CD4-positive, alpha-beta memory T cell (primary cell): ENCODE data around the gene VPS25. TPM values are rescaled to one million over a fixed set of nuclear protein-coding genes. Genes with fewer than 3 reads are reported as not detected.
A peak's percentile ranks its signal among the peaks of the same experiment; 100 is the strongest.

Experiments
- CTCF ChIA-PET: fragments of 350-600 bp; sonication (Branson Sonifier 250); formaldehyde crosslinking; loops from one replicate; lab custom pipeline; 2021; ENCODE audit warnings: inconsistent platforms; ENCODE audit not compliant: partially characterized antibody; lab: Charles Lee
- POLR2A ChIA-PET: fragments of 350-600 bp; sonication (Branson Sonifier 250); formaldehyde crosslinking; loops from one replicate; lab custom pipeline; 2021; ENCODE audit not compliant: partially characterized antibody; lab: Charles Lee
- DNase-seq, 5 donors: peaks; one replicate each; pipeline versions ENCODE4 v3.0.0 to v3.0.0-alpha.2; 2020 to 2022; ENCODE audit warnings: mixed read lengths in 1 of 5
- H3K27ac ChIP-seq: one replicate; pipeline ENCODE4 v1.7.0; 2013; ENCODE audit warnings: low read depth, low read length
- H3K27me3 ChIP-seq: 2 replicates; pipeline ENCODE4 v1.7.0; 2013; ENCODE audit warnings: mild to moderate bottlenecking, low read length, moderate library complexity; ENCODE audit not compliant: insufficient read depth
- H3K36me3 ChIP-seq: 2 replicates; pipeline ENCODE4 v1.7.0; 2013; ENCODE audit warnings: mild to moderate bottlenecking, low read length, moderate library complexity; ENCODE audit not compliant: insufficient read depth
- H3K4me1 ChIP-seq: 2 replicates; pipeline ENCODE4 v1.7.0; 2013; ENCODE audit warnings: mild to moderate bottlenecking, low read length, moderate library complexity; ENCODE audit not compliant: insufficient read depth
- H3K4me3 ChIP-seq, 2 donors: one replicate each; pipeline ENCODE4 v1.7.0; 2013; ENCODE audit warnings: low read length in 2 of 2, mild to moderate bottlenecking in 1 of 2
- H3K9me3 ChIP-seq, 2 donors: one replicate each; pipeline ENCODE4 v1.7.0; 2013; ENCODE audit warnings: low read length in 2 of 2, control low read depth in 1 of 2; ENCODE audit not compliant: control insufficient read depth in 1 of 2
- H3K27ac Mint-ChIP-seq, 7 donors: one replicate each; pipeline ENCODE4 v1.8.0; 2020 to 2021; ENCODE audit warnings: mixed read lengths in 7 of 7, mild to moderate bottlenecking in 6 of 7, inconsistent platforms in 3 of 7, moderate library complexity in 3 of 7
- H3K27me3 Mint-ChIP-seq, 2 donors: one replicate each; pipeline ENCODE4 v1.8.0; 2020 to 2021; ENCODE audit warnings: mixed read lengths in 2 of 2
- H3K36me3 Mint-ChIP-seq, 2 donors: one replicate each; pipeline ENCODE4 v1.8.0; 2020 to 2021; ENCODE audit warnings: mixed read lengths in 2 of 2, inconsistent platforms in 1 of 2, mild to moderate bottlenecking in 1 of 2
- H3K4me1 Mint-ChIP-seq, 4 donors: one replicate each; pipeline ENCODE4 v1.8.0; 2020 to 2021; ENCODE audit warnings: mixed read lengths in 4 of 4, mild to moderate bottlenecking in 1 of 4
- H3K4me3 Mint-ChIP-seq, 8 donors: one replicate each; pipeline ENCODE4 v1.8.0; 2020 to 2021; ENCODE audit warnings: mixed read lengths in 8 of 8, mild to moderate bottlenecking in 7 of 8, moderate library complexity in 6 of 8, inconsistent platforms in 3 of 8
- H3K9me3 Mint-ChIP-seq, 8 donors: one replicate each; pipeline ENCODE4 v1.8.0; 2020 to 2021; ENCODE audit warnings: mixed read lengths in 8 of 8, mild to moderate bottlenecking in 5 of 8, inconsistent platforms in 3 of 8, moderate library complexity in 1 of 8
- intact Hi-C: fragments of 100-400 bp; cut with micrococcal nuclease; formaldehyde crosslinking; loops from one replicate; pipeline ENCODE4 v1.15.1; 2023
- polyA plus RNA-seq, 2 donors: library from polyadenylated mRNA; unstranded; fragments of 300-500 nt; fragmentation: Illumina TruSeq; gene quantifications; one replicate each; pipeline ENCODE4 v1.2.3, GENCODE V29; 2021
- total RNA-seq, 2 experiments: library from RNA; stranded (reverse); gene quantifications; one replicate each; pipeline ENCODE4 v1.2.3, GENCODE V29; 2021

The VPS25 gene
- total and polyA plus RNA-seq, 4 experiments from 2014 or later, result 39.3 to 63.3 (median 41.7) TPM

DNA sequence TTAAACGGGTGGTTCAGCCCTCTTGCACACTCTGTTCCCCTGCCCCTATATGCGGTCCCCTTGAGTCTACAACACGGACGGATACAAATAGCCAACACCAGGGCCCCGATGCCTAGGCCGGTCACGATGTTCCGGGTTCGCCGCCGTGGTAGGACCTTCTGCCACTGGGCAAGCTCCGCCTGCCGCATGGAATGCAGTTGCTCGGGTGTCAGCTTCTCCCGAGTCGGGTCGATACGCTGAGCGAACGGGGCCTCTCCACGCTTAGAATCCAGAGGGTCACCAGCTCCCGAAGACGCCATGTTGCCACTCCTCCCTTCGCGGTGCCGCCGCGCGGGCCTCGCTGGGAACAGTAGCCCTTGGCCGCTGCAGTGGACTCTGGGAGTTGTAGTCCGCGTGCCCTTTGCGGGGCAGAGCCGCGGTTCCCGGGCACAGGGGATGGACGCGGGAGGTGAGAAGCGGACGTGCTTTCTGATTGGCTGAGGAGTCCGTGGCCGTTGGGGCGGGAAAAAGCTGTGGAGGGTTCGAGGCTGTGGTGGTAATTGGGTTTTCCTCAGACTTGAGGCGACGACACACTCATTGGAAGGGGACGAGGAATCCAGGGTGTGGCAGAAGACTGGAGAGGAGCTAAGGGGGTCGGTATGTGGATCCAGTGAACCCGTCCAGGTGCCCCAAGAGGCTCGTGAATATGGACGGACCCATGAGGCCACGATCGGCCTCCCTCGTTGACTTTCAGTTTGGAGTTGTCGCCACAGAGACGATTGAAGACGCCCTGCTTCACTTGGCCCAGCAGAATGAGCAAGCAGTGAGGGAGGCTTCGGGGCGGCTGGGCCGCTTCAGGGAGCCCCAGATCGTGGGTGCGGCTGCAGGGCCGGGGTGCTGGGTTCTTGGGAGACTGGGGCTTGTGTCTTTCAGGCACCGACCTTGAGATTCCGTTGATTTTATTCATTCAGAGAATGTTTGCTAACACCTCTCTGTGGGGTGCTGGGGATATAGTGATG is 25.4 kb downstream of the VPS25 start, which contains the start of the genes CNTD1 and COA3:
CNTD1 (plus strand) TSS at position 479 of the 998 bp plus-strand sequence; CDS start at position 686, 207 bp downstream.
COA3 (minus strand) TSS at position 322 of the 998 bp plus-strand sequence; CDS start at position 299, 23 bp downstream.
- Mint-ChIP-seq H3K4me3 (peak within 1 kb of the TSS; percentile 93 to 98 (median 95)), H3K27ac (peak within 1 kb of the TSS in 6 of 7 donors; percentile 9 to 94 (median 92)), H3K9me3 (no peaks in the 10 kb centered on the region), H3K36me3 (peaks cover 6 to 8% of the 10 kb centered on the region in 2 donors), H3K27me3 (no peaks in the 10 kb centered on the region), H3K4me1 (peaks cover 12 to 24% (median 17%) of the 10 kb centered on the region in 4 donors)
- peak within 1 kb of the TSS; percentile 47 for H3K27ac ChIP-seq
- no peaks in the 10 kb centered on the region for H3K9me3 ChIP-seq
- ChIA-PET POLR2A (interaction anchor here (0.6 to 2.0 kb wide), 8 partner anchors 9 to 199 kb away, joined by 3 to 9 read pairs (median 5); partner anchors contain the start of genes BECN1, RETREG3, RPL27 and TUBG1), CTCF (interaction anchor here (1.1 to 1.6 kb wide), 3 partner anchors 19 to 25 kb away, joined by 3 to 4 read pairs (median 4); partner anchors contain the start of gene BECN1)
- H3K36me3 ChIP-seq, result no peaks in the 10 kb centered on the region
- H3K4me3 ChIP-seq, result peak within 1 kb of the TSS; percentile 26 to 92
- no peaks in the 10 kb centered on the region for H3K27me3 ChIP-seq
- DNase-seq, result peak; percentile 58 to 70 (median 68)
- peaks cover 16% of the 10 kb centered on the region for H3K4me1 ChIP-seq
- intact Hi-C loops, result loop anchor here (1.0 kb wide), 1 partner anchor 54 kb away; no protein-coding TSS in a partner anchor

DNA sequence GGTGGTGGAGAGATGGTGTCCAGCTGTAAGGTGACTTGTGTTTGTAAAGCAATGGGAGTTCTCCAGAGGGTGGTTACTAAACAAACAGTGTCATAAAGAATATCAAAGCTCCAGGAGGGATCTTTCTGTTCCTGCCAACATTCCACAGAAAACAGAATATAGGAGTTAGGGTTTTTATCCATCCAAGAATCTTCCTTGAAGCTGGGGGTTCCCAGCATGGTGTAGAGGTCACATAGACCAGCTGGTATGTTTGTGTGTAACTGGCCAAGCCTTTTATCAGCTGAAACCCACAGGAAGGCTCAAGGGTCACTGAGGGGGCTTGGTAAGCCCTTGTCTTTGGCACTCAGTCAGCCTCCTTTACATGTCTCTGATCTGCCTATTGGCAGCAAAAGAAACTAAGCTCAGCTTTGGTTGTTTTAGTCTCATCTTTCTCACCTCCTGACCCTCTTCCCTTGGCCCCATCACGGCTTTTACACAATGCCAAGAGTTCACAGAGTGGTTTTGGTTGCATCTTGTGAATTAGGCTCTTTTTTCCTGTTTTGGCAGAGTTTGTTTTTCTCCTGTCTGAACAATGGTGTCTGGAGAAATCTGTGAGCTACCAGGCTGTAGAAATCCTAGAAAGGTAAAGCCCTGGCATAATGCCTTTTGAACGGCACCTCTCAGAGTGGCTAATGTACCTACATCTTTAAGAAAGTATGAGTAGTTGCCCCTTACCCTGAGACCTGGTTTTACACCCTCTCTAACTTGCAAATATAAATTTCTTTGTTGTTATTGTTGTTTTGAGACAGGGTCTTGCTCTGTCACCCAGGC is 30.0 kb downstream of the VPS25 start:
- ChIA-PET POLR2A (no interaction called here), CTCF (interaction anchor here (0.6 to 1.4 kb wide), 4 partner anchors 15 to 1561 kb away, joined by 3 to 5 read pairs (median 4); partner anchors contain the start of gene BECN1)
- Mint-ChIP-seq H3K9me3 (no peaks in the 10 kb centered on the region), H3K4me1 (peaks cover 4 to 7% (median 6%) of the 10 kb centered on the region in 4 donors), H3K27ac (no peak overlapping the region), H3K36me3 (peaks cover 0 to 3% of the 10 kb centered on the region in 2 donors), H3K4me3 (no peak overlapping the region), H3K27me3 (no peaks in the 10 kb centered on the region)
- DNase-seq, result no peak
- Histone ChIP-seq H3K4me3 (no peak overlapping the region), H3K9me3 (no peaks in the 10 kb centered on the region), H3K27ac (no peak overlapping the region), H3K27me3 (no peaks in the 10 kb centered on the region), H3K4me1 (peaks cover 6% of the 10 kb centered on the region), H3K36me3 (no peaks in the 10 kb centered on the region)
- intact Hi-C loops, result no loop called here

DNA sequence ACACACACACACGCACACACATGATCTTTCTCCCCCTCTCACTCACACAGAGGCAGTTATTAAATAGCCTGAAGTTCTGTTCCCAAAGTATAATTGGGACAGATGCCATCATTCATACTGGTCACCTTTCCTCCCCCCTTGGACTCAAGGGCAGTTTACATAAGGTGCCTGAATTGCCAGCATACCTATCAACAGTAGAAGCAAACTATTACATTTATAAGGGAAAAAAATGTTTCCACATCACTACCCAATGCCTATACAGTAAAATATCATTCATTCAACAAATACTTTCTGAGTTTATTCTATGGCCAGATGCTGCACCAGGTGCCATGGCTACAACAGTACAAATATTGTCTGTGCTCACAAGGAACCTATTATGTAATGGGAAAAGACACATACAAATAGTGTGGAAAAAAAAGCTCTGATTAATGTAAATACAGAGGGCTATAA is 31.7 kb downstream of the VPS25 start:
- POLR2A ChIA-PET, result no interaction called here
- CTCF ChIA-PET, result interaction anchor here (1.3 kb wide), 1 partner anchor 41 kb away, joined by 4 read pairs; no protein-coding TSS in a partner anchor
- no peaks in the 10 kb centered on the region for H3K36me3 ChIP-seq

DNA sequence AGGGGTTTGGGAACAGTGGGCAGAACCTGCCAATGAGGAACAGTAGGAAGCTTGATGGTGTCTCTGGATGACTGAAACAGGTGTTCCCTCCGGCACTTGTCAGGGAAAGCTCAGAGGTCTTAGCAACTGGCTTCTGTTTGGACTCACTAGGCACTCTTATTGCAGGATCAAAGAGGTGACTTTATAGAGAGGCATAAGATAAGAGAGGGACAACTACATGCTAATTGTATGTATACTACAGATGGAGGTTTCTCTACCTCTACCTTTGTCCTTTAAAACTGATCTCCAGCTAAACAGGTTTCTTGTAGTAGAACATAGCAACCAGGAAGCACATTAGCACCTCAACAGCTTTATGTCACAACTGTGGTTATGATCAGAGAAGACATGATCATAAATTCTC is 33.0 kb downstream of the VPS25 start:
- Mint-ChIP-seq H3K9me3 (no peaks in the 10 kb centered on the region), H3K4me1 (no peaks in the 10 kb centered on the region), H3K4me3 (no peak overlapping the region), H3K27me3 (no peaks in the 10 kb centered on the region), H3K27ac (no peak overlapping the region), H3K36me3 (peaks cover 10 to 18% of the 10 kb centered on the region in 2 donors)
- no peaks in the 10 kb centered on the region for H3K27me3 ChIP-seq
- no peaks in the 10 kb centered on the region for H3K4me1 ChIP-seq
- ChIA-PET CTCF (interaction anchor here (1.5 kb wide), 1 partner anchor 16 kb away, joined by 4 read pairs; no protein-coding TSS in a partner anchor), POLR2A (interaction anchor here (1.1 kb wide), 1 partner anchor 9 kb away, joined by 5 read pairs; no protein-coding TSS in a partner anchor)
- no peaks in the 10 kb centered on the region for H3K9me3 ChIP-seq
- intact Hi-C loops, result no loop called here
- no peak overlapping the region for H3K27ac ChIP-seq
- no peak overlapping the region for H3K4me3 ChIP-seq
- peaks cover 12% of the 10 kb centered on the region for H3K36me3 ChIP-seq
- no peak for DNase-seq

More for the DNA sequence above, 31.7 kb downstream of the VPS25 start:
- intact Hi-C loops, result no loop called here
- peaks cover 1 to 7% of the 10 kb centered on the region in 2 donors for H3K36me3 Mint-ChIP-seq
- peak overlapping the region in 1 of 7 donors; percentile 57 for H3K27ac Mint-ChIP-seq
- Histone ChIP-seq H3K9me3 (no peaks in the 10 kb centered on the region), H3K27ac (no peak overlapping the region), H3K27me3 (no peaks in the 10 kb centered on the region), H3K4me3 (no peak overlapping the region), H3K4me1 (no peaks in the 10 kb centered on the region)
- no peaks in the 10 kb centered on the region for H3K27me3 Mint-ChIP-seq
- H3K4me3 Mint-ChIP-seq, result no peak overlapping the region
- no peak for DNase-seq
- no peaks in the 10 kb centered on the region for H3K9me3 Mint-ChIP-seq
- no peaks in the 10 kb centered on the region for H3K4me1 Mint-ChIP-seq

DNA sequence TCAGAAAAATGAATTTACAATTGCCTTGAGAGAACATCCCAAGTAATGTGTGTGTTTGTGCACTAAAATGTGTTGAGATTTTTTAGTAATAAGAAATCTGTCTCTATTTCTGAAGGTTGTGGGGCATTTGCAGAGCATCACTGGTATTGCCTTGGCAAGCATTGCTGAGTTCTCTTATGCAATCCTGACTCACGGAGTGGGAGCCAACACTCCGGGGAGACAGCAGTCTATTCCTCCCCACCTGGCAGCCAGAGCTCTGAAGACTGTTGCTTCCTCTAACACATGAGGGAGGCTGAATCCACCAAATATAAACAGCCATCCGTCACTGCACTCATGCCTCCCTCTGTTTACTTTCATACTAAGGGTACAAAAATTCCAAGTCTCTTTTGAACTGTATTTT is 36.0 kb downstream of the VPS25 start:
- Histone ChIP-seq H3K27ac (no peak overlapping the region), H3K4me1 (no peaks in the 10 kb centered on the region), H3K4me3 (no peak overlapping the region), H3K27me3 (no peaks in the 10 kb centered on the region), H3K36me3 (peaks cover 27% of the 10 kb centered on the region), H3K9me3 (no peaks in the 10 kb centered on the region)
- H3K27me3 Mint-ChIP-seq, result no peaks in the 10 kb centered on the region
- ChIA-PET CTCF (interaction anchor here (2.6 kb wide), 1 partner anchor 10 kb away, joined by 7 read pairs; no protein-coding TSS in a partner anchor), POLR2A (no interaction called here)
- H3K4me3 Mint-ChIP-seq, result no peak overlapping the region
- no peaks in the 10 kb centered on the region for H3K9me3 Mint-ChIP-seq
- no peak for DNase-seq
- peaks cover 25 to 33% of the 10 kb centered on the region in 2 donors for H3K36me3 Mint-ChIP-seq
- intact Hi-C loops, result no loop called here
- H3K4me1 Mint-ChIP-seq, result no peaks in the 10 kb centered on the region
- H3K27ac Mint-ChIP-seq, result peak overlapping the region in 3 of 7 donors; percentile 32 to 36 (median 32)

DNA sequence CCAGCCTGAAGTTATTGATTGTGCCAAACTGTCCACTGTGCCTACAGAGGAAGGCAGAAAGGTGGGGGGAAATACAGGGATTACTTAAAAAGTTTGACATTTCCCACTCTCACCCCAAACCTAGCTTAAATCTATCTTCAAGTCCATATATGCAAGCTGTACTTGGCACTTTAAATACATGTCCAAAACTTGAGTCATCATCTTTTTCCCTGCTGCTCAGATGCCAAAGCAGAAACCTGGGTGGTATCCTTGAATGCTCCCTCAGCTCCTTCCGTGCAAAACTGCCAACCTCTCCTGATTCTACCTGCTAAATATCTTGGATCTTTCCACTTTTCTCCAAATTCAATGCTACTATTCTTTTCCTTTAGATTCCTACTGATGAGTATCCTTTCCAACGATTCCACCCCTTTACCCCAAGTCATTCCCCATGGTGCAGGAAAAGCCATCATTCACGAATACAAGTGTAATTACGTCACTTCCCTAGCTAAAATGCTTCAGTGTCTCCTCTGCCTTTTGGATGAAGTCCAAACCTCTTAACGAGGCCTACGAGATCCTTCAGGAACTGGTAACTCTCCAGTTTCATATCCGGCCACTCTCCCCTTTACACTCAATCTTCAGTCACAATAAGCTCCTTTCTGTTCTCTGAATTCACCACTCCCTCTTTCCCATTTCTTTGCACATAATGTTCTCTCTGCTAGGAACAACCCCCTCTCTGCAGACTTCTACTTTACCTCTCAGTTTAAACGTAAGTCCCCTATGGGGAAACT is 41.6 kb downstream of the VPS25 start:
- H3K4me3 ChIP-seq, result no peak overlapping the region
- no peak for DNase-seq
- no peaks in the 10 kb centered on the region for H3K27me3 ChIP-seq
- POLR2A ChIA-PET, result interaction anchor here (0.6 to 1.4 kb wide), 3 partner anchors 8 to 19 kb away, joined by 3 to 5 read pairs (median 4); partner anchors contain the start of gene BECN1
- no peaks in the 10 kb centered on the region for H3K4me1 ChIP-seq
- H3K36me3 Mint-ChIP-seq, result peaks cover 56 to 76% of the 10 kb centered on the region in 2 donors
- intact Hi-C loops, result no loop called here
- peaks cover 0 to 4% (median 2%) of the 10 kb centered on the region in 4 donors for H3K4me1 Mint-ChIP-seq
- H3K27ac ChIP-seq, result no peak overlapping the region
- no peaks in the 10 kb centered on the region for H3K9me3 ChIP-seq
- H3K4me3 Mint-ChIP-seq, result no peak overlapping the region
- H3K27me3 Mint-ChIP-seq, result no peaks in the 10 kb centered on the region
- peak overlapping the region in 2 of 7 donors; percentile 6 to 9 for H3K27ac Mint-ChIP-seq
- H3K9me3 Mint-ChIP-seq, result no peaks in the 10 kb centered on the region
- peaks cover 74% of the 10 kb centered on the region for H3K36me3 ChIP-seq
- CTCF ChIA-PET, result interaction anchor here (2.0 kb wide), 1 partner anchor 10 kb away, joined by 10 read pairs; the partner anchor contains the start of gene BECN1
